ENCODE data around the gene PGM3.

The PGM3 gene, protein sequence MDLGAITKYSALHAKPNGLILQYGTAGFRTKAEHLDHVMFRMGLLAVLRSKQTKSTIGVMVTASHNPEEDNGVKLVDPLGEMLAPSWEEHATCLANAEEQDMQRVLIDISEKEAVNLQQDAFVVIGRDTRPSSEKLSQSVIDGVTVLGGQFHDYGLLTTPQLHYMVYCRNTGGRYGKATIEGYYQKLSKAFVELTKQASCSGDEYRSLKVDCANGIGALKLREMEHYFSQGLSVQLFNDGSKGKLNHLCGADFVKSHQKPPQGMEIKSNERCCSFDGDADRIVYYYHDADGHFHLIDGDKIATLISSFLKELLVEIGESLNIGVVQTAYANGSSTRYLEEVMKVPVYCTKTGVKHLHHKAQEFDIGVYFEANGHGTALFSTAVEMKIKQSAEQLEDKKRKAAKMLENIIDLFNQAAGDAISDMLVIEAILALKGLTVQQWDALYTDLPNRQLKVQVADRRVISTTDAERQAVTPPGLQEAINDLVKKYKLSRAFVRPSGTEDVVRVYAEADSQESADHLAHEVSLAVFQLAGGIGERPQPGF

DNA sequence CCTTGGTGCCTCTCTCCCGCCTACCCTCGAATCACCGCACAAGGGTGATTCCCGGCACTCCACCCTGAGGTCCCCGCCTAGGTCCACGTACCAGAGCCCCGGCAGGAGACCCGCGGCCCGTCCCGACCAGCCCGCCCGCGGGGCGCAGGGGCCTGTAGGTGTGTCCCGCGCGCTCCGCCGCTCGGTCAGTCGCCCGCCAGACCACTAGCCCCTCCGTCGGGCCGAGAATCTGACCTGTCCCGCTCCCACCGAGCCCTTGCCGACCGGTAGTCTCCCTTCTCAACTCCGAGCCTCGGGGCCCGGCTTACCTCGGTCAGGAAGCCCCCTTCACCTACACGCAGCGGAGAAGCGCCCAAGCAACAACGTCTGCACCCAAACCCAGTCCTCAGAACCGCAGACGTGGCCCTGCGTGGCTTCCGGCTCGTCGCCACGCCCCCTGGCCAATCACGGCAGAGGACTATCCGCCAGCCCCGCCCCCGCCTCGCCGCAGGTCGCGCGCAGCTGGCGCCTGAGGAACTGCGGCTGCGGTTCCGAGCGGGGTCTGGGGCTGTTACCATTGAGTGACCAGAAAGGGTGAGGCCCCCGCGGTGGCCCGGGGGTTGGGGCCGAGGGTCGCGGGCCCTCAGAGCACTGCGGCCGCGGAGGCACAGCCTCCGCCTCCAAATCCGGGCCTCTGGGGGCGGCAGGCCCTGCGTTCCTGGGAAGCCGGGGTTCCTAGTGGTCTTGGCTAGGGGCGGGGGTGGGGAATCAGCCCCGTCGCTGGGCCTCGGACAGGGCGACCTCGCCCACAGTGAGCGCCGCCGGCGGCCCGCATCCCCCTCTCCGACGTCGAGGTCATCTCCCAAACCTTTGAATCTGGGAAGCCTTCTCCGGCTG lies at the start of gene PGM3, which contains the start of gene RWDD2A:
Gene PGM3, minus strand, starts transcription at position 395 of the 876 bp plus-strand sequence. CDS start 2,253 bp downstream, outside the sequence.
Gene RWDD2A, plus strand, starts transcription at position 487 of the 876 bp plus-strand sequence. CDS start 1,095 bp downstream, outside the sequence.
- peaks cover 33% of the 10 kb centered on the region for H3K36me3 Mint-ChIP-seq (ENCODE audit: low read depth)
- peak within 1 kb of the TSS; percentile 97 for H3K4me3 Mint-ChIP-seq
- H3K27ac Mint-ChIP-seq: peak within 1 kb of the TSS; percentile 95
- peaks cover 34% of the 10 kb centered on the region for H3K4me1 Mint-ChIP-seq (ENCODE audit: low read depth)
- H3K27me3 Mint-ChIP-seq: no peaks in the 10 kb centered on the region
- no peaks in the 10 kb centered on the region for H3K9me3 Mint-ChIP-seq

DNA sequence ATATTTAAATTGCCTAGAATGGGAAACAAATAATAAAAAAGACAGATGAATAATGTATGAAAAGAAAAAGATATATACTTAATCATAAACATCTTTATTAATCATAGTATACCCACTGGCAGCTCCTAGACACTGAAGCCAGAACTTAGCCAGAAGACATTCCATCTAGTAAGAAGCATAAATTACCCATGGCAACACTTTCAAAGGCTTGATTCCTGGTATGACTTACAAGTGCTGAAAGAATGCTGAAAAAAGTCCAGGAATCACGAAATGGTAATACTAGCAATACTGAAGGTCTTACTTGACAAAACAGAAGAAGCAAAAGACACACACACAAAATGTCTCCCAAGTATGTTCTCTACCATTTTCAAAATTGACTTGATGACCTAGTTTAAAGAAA lies 38.1 kb upstream of the PGM3 start:
- Mint-ChIP-seq H3K4me3 (no peak overlapping the region), H3K27ac (no peak overlapping the region), H3K36me3 (ENCODE audit: low read depth) (no peaks in the 10 kb centered on the region), H3K9me3 (no peaks in the 10 kb centered on the region), H3K27me3 (peaks cover 18% of the 10 kb centered on the region), H3K4me1 (ENCODE audit: low read depth) (no peaks in the 10 kb centered on the region)

DNA sequence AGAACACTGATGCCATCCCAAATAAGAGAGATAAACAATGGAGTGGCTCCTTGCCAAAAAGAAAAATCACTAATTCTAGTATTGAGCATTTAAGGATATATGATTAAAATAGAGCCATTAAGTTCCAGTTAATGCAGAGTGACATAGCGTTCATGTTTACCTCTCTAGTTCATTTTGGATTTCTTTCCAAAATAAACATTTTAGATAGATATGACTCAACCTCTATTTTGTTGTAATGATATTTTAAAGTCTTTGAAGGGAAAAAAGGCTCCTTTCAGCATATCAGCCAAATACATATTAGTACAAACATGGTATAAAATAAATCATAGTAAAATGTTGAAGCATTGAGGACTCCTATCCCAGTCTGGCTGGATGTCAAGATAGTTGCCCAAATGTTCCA lies 33.5 kb upstream of the PGM3 start:
- no peak overlapping the region for H3K27ac Mint-ChIP-seq
- H3K9me3 Mint-ChIP-seq: no peaks in the 10 kb centered on the region
- no peak overlapping the region for H3K4me3 Mint-ChIP-seq
- peaks cover 7% of the 10 kb centered on the region for H3K27me3 Mint-ChIP-seq
- no peaks in the 10 kb centered on the region for H3K36me3 Mint-ChIP-seq (ENCODE audit: low read depth)
- H3K4me1 Mint-ChIP-seq (ENCODE audit: low read depth): no peaks in the 10 kb centered on the region

DNA sequence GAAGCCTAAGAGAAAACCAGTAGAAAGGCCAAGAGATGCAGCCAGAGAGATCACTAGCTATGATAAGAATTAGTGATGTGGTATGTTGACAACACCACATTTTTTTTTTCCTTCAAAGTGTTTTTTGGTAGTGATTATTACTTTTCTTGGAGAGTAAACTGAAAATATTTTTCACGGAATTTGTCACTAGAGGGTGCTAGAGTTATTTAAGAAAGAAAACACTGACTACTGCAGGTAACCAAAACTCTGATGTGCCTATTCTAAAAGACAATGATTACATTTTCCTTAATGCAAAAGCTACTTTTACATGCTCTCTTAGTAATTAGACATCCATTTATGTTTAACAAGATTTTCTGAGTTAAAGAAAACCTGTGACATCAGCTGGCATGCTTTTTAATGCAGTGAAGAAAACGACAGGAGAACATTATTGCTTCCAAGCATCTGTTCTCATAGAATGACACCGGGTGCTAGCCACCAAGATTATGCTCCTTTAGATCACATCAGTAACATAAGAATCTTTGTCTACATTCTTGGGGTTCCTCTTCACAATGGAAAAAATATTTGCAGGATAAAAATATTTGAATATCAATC lies 28.9 kb upstream of the PGM3 start:
- peaks cover 4% of the 10 kb centered on the region for H3K27me3 Mint-ChIP-seq
- no peak overlapping the region for H3K27ac Mint-ChIP-seq
- no peaks in the 10 kb centered on the region for H3K36me3 Mint-ChIP-seq (ENCODE audit: low read depth)
- H3K9me3 Mint-ChIP-seq: no peaks in the 10 kb centered on the region
- no peak overlapping the region for H3K4me3 Mint-ChIP-seq
- no peaks in the 10 kb centered on the region for H3K4me1 Mint-ChIP-seq (ENCODE audit: low read depth)

DNA sequence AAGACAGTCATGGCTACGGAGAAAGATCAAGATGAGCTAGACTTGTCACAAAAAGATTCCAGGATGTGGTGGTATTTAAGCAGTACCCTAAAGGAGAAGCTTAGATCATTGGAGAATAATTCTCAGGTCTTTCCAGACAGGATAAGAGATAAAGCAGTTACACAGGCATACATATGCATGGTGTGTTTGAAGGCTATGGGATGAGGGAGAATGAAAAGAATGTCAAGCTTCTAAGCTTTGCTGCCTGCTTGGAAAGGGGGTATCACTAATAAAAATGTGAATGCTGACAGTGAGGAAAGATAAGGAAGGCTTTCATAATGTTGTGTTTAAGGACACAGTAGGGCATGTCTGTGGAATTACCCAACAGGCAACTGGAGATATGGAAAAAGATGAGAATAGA lies 28.2 kb upstream of the PGM3 start:
- H3K36me3 Mint-ChIP-seq (ENCODE audit: low read depth): no peaks in the 10 kb centered on the region
- no peak overlapping the region for H3K4me3 Mint-ChIP-seq
- H3K4me1 Mint-ChIP-seq (ENCODE audit: low read depth): no peaks in the 10 kb centered on the region
- H3K27me3 Mint-ChIP-seq: peaks cover 4% of the 10 kb centered on the region
- no peak overlapping the region for H3K27ac Mint-ChIP-seq
- H3K9me3 Mint-ChIP-seq: no peaks in the 10 kb centered on the region

DNA sequence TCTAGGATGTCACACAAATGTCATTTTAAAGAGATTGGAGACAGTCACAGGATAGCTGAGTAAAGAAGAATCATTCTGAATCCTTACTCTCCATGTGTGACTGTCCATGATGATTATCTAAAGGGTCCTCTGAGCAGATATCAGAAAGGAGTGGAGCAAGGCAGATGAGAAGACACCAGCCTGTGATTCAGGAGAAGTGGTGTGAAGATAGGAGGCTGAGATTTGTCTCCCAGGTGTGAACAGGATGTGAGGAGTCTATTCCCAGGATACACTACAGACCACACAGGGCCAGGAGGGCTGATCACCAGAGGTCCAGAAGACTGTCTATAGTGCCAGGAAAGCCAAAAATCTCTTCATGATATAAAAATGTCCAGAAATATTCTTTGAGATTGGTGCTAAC lies 27.1 kb upstream of the PGM3 start:
- no peak overlapping the region for H3K4me3 Mint-ChIP-seq
- no peak overlapping the region for H3K27ac Mint-ChIP-seq
- no peaks in the 10 kb centered on the region for H3K36me3 Mint-ChIP-seq (ENCODE audit: low read depth)
- no peaks in the 10 kb centered on the region for H3K9me3 Mint-ChIP-seq
- H3K4me1 Mint-ChIP-seq (ENCODE audit: low read depth): no peaks in the 10 kb centered on the region
- peaks cover 4% of the 10 kb centered on the region for H3K27me3 Mint-ChIP-seq

DNA sequence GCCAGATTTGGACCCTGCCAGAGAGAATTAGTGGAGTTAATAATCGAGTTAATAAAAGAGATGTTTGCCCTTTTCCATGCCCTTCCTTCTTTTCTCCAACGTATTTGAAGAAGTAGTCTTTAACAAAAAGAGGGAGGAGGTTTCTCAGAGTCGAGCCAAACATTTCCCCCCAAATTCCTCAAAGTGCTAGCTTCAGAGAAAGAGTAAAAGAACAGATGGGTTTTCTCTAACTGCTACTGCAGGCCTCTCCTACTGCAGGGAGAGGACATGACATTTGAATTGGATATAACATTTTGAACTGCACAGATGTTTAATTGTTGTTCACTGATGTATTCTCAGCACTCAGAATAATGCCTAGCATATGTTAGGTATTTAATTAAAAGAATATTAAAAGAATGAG lies 25.6 kb upstream of the PGM3 start:
- H3K27ac Mint-ChIP-seq: no peak overlapping the region
- H3K27me3 Mint-ChIP-seq: peaks cover 9% of the 10 kb centered on the region
- H3K36me3 Mint-ChIP-seq (ENCODE audit: low read depth): no peaks in the 10 kb centered on the region
- no peaks in the 10 kb centered on the region for H3K4me1 Mint-ChIP-seq (ENCODE audit: low read depth)
- no peak overlapping the region for H3K4me3 Mint-ChIP-seq
- H3K9me3 Mint-ChIP-seq: no peaks in the 10 kb centered on the region

DNA sequence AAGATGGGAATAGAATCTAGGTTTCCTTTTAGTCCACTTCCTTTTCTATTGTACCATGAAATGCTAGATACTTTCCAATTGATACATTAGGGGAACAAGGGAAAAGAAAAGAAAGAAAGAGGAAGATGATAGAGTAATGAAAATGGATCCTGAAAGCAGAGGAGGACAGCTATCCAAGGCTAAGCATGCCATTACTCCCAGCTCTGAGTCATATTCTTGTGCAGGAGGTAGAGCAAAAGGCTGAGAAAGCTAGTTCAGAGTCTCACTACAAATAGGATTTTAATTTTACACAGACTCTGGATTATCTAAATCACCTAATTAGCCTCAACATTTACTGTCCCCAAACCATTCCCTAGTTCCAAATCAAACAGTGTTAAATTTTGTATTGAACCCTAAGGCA lies 23.7 kb upstream of the PGM3 start:
- Mint-ChIP-seq H3K4me1 (ENCODE audit: low read depth) (no peaks in the 10 kb centered on the region), H3K27me3 (peaks cover 15% of the 10 kb centered on the region), H3K4me3 (no peak overlapping the region), H3K36me3 (ENCODE audit: low read depth) (no peaks in the 10 kb centered on the region), H3K27ac (no peak overlapping the region), H3K9me3 (no peaks in the 10 kb centered on the region)

DNA sequence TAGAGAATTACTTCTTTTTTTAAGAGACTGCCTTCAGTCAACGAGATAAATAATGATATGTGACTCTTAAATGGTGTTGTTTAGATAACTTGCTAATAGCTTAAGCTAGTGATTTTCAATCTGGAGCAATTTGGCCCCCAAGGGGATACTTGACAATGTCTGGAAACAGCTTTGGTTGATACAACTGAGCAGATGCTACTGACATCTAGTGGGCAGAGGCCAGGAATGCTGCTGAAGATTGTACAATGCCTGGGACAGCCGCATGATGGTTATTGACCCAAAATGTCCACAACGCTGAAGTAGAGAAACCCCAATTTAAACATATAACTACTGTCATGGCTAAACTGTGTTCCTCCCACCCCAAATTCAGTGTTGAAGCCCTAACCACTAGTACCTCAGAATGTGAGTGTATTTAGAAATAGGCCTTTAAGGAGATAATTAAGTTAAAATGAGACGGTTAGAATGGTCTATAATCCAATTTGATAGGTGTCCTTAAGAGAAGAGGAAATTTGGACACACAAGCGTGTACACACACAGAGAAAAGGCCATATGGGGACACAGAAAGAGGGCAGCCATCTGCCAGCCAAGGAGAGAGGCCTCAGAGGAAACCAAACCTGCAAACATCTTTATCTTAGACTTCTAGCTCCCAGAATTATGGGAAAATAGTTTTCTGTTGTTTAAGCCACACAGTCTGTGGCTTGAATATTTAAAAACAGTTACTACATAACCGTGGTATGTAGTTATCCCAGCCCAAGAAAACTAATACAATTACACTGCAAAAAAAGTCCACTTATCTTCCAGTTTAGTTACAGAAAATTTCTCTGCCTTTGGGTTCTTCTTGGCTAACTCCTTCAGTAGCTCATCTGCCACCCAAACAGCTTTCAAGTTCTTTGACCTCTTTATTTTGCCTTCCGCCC lies 22.3 kb upstream of the PGM3 start:
- Mint-ChIP-seq H3K4me3 (no peak overlapping the region), H3K27me3 (peaks cover 26% of the 10 kb centered on the region), H3K9me3 (no peaks in the 10 kb centered on the region), H3K27ac (no peak overlapping the region), H3K36me3 (ENCODE audit: low read depth) (no peaks in the 10 kb centered on the region), H3K4me1 (ENCODE audit: low read depth) (no peaks in the 10 kb centered on the region)

DNA sequence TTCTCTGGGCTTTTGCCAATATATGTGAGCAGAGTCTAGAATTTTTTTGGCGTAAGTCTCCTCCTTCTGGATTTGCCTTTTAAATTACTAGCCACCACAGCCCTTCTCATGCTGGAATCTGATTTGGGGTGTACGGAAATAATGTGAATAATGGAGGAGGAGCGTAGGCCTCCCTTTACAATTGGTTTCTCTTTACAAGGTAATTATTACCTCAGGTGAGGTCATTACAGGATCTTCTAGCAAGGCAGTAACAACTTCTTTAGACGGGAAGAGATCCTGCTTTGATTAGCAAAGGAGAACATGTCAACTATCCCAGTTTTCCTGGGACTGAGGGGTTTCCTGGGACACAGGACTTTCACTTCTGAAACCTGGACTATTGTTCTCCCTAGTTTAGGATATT lies 9.0 kb upstream of the PGM3 start:
- peaks cover 10% of the 10 kb centered on the region for H3K4me1 Mint-ChIP-seq (ENCODE audit: low read depth)
- no peak overlapping the region for H3K27ac Mint-ChIP-seq
- no peaks in the 10 kb centered on the region for H3K9me3 Mint-ChIP-seq
- peaks cover 8% of the 10 kb centered on the region for H3K27me3 Mint-ChIP-seq
- H3K4me3 Mint-ChIP-seq: no peak overlapping the region
- H3K36me3 Mint-ChIP-seq (ENCODE audit: low read depth): no peaks in the 10 kb centered on the region

DNA sequence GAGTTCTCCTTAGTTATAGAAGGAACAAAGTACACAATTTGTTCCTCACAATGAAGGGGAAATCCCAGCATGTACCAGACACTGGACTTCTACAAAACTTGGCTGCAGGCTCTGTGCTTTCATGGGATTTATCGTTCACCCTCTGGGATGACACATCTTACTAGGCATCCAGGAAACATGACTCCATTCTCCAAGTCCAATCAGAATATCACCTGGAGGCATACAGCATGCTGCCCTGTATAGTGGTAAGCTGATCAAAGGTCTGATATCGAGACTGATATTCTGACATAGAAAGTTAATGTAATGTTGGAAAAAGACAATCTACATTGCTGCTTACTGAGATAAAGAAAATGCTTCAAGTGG lies 6.8 kb upstream of the PGM3 start:
- Mint-ChIP-seq H3K27me3 (no peaks in the 10 kb centered on the region), H3K9me3 (no peaks in the 10 kb centered on the region), H3K4me1 (ENCODE audit: low read depth) (peaks cover 13% of the 10 kb centered on the region), H3K27ac (no peak overlapping the region), H3K36me3 (ENCODE audit: low read depth) (peaks cover 6% of the 10 kb centered on the region), H3K4me3 (no peak overlapping the region)

DNA sequence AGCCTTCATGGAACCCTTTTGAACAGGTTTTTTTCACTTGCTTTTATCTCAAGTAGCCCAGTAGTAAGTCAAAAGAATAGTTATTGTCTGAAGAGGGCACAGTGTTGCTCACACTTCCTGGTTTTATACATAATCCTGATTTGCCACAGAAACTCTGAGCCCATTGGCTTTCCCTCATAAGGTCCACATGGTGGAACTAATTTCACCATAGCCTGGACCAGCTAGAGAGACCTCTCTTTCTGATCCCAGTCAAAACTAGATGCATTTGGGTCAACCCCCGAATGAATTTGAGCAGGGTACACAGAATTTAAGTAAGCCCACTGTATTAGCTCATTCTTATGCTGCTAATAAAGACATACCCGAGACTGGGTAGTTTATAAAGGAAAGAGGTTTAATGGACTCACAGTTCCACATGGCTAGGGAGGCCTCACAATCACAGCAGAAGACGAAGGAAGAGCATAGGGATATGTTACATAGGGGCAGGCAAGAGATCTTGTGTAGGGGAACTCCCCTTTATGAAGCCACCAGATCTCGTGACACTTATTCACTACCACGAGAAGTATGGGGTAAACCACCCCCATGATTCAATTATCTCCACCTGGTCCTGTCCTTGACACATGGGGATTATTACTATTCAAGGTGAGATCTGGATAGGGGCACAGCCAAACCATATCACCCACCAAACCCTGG lies 6.3 kb upstream of the PGM3 start:
- Mint-ChIP-seq H3K27ac (no peak overlapping the region), H3K4me3 (no peak overlapping the region), H3K27me3 (no peaks in the 10 kb centered on the region), H3K4me1 (ENCODE audit: low read depth) (peaks cover 18% of the 10 kb centered on the region), H3K9me3 (no peaks in the 10 kb centered on the region), H3K36me3 (ENCODE audit: low read depth) (peaks cover 6% of the 10 kb centered on the region)

DNA sequence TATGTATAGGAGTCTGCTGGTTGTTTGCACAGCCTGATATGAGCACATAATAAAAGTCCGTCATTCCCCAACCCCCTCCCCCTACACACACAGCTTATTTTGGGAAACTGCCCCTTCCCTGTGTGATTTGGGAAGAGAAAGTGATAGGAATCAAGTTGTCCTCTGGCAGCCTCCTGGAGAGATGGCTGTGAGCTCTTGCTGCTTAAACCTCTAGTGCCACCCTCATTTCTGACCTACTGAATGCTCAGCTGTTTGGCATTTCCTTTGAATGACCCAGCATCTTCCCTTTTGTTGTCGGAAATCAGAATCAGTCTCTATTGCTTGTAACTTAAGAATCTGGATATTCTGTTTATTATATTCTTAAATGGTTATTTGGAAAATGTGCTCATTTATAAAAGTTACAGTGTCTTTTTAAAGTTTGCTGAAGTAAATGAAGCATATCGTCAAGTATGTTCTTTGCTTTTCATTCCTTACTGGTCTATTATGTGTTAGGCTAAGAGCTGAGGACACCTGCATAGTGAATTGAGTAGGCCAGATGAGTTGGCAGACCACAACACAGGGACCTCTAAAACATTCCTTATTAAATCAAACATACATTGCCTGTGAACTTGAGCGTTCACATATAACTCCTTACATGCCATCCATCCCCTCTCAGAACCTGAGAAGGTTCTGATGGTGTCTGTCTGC lies 5.6 kb upstream of the PGM3 start:
- peaks cover 6% of the 10 kb centered on the region for H3K36me3 Mint-ChIP-seq (ENCODE audit: low read depth)
- peaks cover 23% of the 10 kb centered on the region for H3K4me1 Mint-ChIP-seq (ENCODE audit: low read depth)
- H3K4me3 Mint-ChIP-seq: no peak overlapping the region
- no peak overlapping the region for H3K27ac Mint-ChIP-seq
- H3K9me3 Mint-ChIP-seq: no peaks in the 10 kb centered on the region
- H3K27me3 Mint-ChIP-seq: no peaks in the 10 kb centered on the region
